PC-9 (cell line): Measurements from ENCODE around the gene THAP10.

Experiments
- EZH2 ChIP-seq: fragments of 200-600 bp; sonication (generic); IDR thresholded peaks from 2 replicates; pipeline ENCODE4 v1.8.0; 2017; ENCODE audit warnings: antibody characterized with exemption, low read depth
- TF ChIP-seq, protein P1 (sequence below): fragments of 200-600 bp; sonication (generic); conservative IDR thresholded peaks from 2 replicates; pipeline ENCODE4 v1.6.1; 2017; ENCODE audit warnings: mixed run types, antibody characterized with exemption, mild to moderate bottlenecking, moderate library complexity

GRCh38 chr15:70873232-70874054 lies 18.8 kb downstream of the THAP10 start:
- TF ChIP-seq, protein P1, sequence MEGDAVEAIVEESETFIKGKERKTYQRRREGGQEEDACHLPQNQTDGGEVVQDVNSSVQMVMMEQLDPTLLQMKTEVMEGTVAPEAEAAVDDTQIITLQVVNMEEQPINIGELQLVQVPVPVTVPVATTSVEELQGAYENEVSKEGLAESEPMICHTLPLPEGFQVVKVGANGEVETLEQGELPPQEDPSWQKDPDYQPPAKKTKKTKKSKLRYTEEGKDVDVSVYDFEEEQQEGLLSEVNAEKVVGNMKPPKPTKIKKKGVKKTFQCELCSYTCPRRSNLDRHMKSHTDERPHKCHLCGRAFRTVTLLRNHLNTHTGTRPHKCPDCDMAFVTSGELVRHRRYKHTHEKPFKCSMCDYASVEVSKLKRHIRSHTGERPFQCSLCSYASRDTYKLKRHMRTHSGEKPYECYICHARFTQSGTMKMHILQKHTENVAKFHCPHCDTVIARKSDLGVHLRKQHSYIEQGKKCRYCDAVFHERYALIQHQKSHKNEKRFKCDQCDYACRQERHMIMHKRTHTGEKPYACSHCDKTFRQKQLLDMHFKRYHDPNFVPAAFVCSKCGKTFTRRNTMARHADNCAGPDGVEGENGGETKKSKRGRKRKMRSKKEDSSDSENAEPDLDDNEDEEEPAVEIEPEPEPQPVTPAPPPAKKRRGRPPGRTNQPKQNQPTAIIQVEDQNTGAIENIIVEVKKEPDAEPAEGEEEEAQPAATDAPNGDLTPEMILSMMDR: no peak
- TF ChIP-seq EZH2: no peak
